A549 (cell line): Measurements from ENCODE around the gene NCOA1. TPM values are rescaled to one million over a fixed set of nuclear protein-coding genes. Genes with fewer than 3 reads are reported as not detected.

Experiments
- ATAC-seq, 2 experiments: fragments of 200-7000 bp in 1 of 2; fragments of >200 bp in 1 of 2; cut with Nextera tagmentation in 1 of 2; cut with Tn5 transposase in 1 of 2; 3 replicates each; pipeline versions ENCODE4 v1.8.0 to v1.9.1; 2018 to 2020; ENCODE audit warnings: mild to moderate bottlenecking in 1 of 2, moderate library complexity in 1 of 2
- CTCF ChIA-PET: fragments of 300-600 bp; sonication (Branson Sonifier 250); formaldehyde crosslinking; extraction: SDS; loops from one replicate; lab custom pipeline; 2021; ENCODE audit warnings: antibody characterized with exemption, inconsistent platforms; lab: Yijun Ruan, JAX
- POLR2A ChIA-PET: fragments of 350-600 bp; formaldehyde crosslinking; extraction: SDS; loops from one replicate; lab custom pipeline; 2021; ENCODE audit warnings: antibody characterized with exemption, inconsistent platforms; lab: Yijun Ruan, JAX
- DNase-seq, 2 experiments: peaks; one replicate each; pipeline versions ENCODE4 v3.0.0 to v3.0.0-alpha.2; 2011 to 2016; ENCODE audit warnings: low read depth in 1 of 2, low spot score in 1 of 2
- FAIRE-seq: peaks from 2 replicates; lab custom pipeline; 2011; peaks lifted over from hg19 to GRCh38; lab: Jason Lieb, UNC
- H3K27ac ChIP-seq, 2 experiments: fragments of >200 bp; sonication (Bioruptor Twin); formaldehyde crosslinking; 3 replicates each; pipeline ENCODE4 v1.5.1; 2016 to 2017
- H3K4me1 ChIP-seq: fragments of >200 bp; sonication (Bioruptor Twin); formaldehyde crosslinking; 3 replicates; pipeline ENCODE4 v1.6.1; 2016
- H3K4me2 ChIP-seq: fragments of >200 bp; sonication (Bioruptor Twin); formaldehyde crosslinking; 3 replicates; pipeline ENCODE4 v1.6.1; 2016
- H3K4me3 ChIP-seq: fragments of >200 bp; sonication (Bioruptor Twin); formaldehyde crosslinking; 3 replicates; pipeline ENCODE4 v1.5.1; 2016
- H3K9me3 ChIP-seq: fragments of >200 bp; sonication (Bioruptor Twin); formaldehyde crosslinking; 3 replicates; pipeline ENCODE4 v1.6.1; 2016
- CTCF ChIP-seq: fragments of >200 bp; sonication (Bioruptor Twin); formaldehyde crosslinking; IDR thresholded peaks from 3 replicates; pipeline ENCODE4 v1.5.1; 2016
- EHF ChIP-seq: fragments of 250-450 bp; sonication (Bioruptor Pico); IDR thresholded peaks from 2 replicates; pipeline ENCODE4 v1.5.0; 2020; ENCODE audit warnings: mild to moderate bottlenecking
- EHMT2 ChIP-seq: fragments of 200-600 bp; sonication (generic); IDR thresholded peaks from 2 replicates; pipeline ENCODE4 v1.6.1; 2016; ENCODE audit warnings: antibody characterized with exemption, low read depth, mild to moderate bottlenecking, moderate library complexity
- ELK1 ChIP-seq: fragments of 150-350 bp; IDR thresholded peaks from 2 replicates; pipeline ENCODE4 v1.6.1; 2014; ENCODE audit warnings: low read depth, mild to moderate bottlenecking, low read length
- FOSB ChIP-seq: fragments of 250-450 bp; sonication (Bioruptor Pico); IDR thresholded peaks from 2 replicates; pipeline ENCODE4 v1.5.0; 2020; ENCODE audit warnings: mild to moderate bottlenecking, moderate library complexity
- FOSL2 ChIP-seq, 2 experiments: fragments of 450-650 bp in 1 of 2; fragments of >200 bp in 1 of 2; sonication (Bioruptor Twin) in 1 of 2; formaldehyde crosslinking; IDR thresholded peaks; 2 replicates each; pipeline versions ENCODE4 v1.5.0 to v1.6.1; 2016 to 2020; ENCODE audit warnings: mild to moderate bottlenecking in 1 of 2, moderate library complexity in 1 of 2
- HDAC2 ChIP-seq: fragments of 200-600 bp; sonication (generic); IDR thresholded peaks from 2 replicates; pipeline ENCODE4 v1.6.1; 2016
- HMGXB4 ChIP-seq: fragments of 250-450 bp; sonication (Bioruptor Pico); IDR thresholded peaks from 2 replicates; pipeline ENCODE4 v1.5.0; 2021; ENCODE audit warnings: mild to moderate bottlenecking, moderate library complexity, borderline replicate concordance
- HOXB13 ChIP-seq: fragments of 250-450 bp; sonication (Bioruptor Pico); IDR thresholded peaks from 2 replicates; pipeline ENCODE4 v1.5.0; 2020; ENCODE audit warnings: low read depth, mild to moderate bottlenecking, moderate library complexity
- HOXB5 ChIP-seq: fragments of 250-450 bp; sonication (Bioruptor Pico); IDR thresholded peaks from 2 replicates; pipeline ENCODE4 v1.5.0; 2020; ENCODE audit warnings: mild to moderate bottlenecking, moderate library complexity
- JUN ChIP-seq, 2 experiments: fragments of >200 bp; sonication (Bioruptor Twin); formaldehyde crosslinking; IDR thresholded peaks; 2 replicates in 1 of 2; 3 replicates in 1 of 2; pipeline ENCODE4 v1.6.1; 2016 to 2017
- MAZ ChIP-seq: fragments of 150-350 bp; IDR thresholded peaks from 2 replicates; pipeline ENCODE4 v1.6.1; 2014; ENCODE audit warnings: antibody characterized with exemption, low read depth, low read length, borderline replicate concordance
- NFE2L2 ChIP-seq: fragments of 150-350 bp; conservative IDR thresholded peaks from 2 replicates; pipeline ENCODE4 v1.6.1; 2014; ENCODE audit warnings: low read length
- RCOR1 ChIP-seq: fragments of 150-350 bp; IDR thresholded peaks from 2 replicates; pipeline ENCODE4 v1.6.1; 2014; ENCODE audit warnings: antibody characterized with exemption, low read length, low read depth
- RFX5 ChIP-seq: fragments of 450-650 bp; IDR thresholded peaks from 2 replicates; pipeline ENCODE4 v1.7.1; 2014; ENCODE audit warnings: antibody characterized with exemption, mild to moderate bottlenecking, moderate library complexity
- RNF2 ChIP-seq: fragments of 200-600 bp; sonication (generic); IDR thresholded peaks from 2 replicates; pipeline ENCODE4 v1.6.1; 2016; ENCODE audit warnings: low read depth, mild to moderate bottlenecking, antibody characterized with exemption, moderate library complexity, borderline replicate concordance
- ZNF302 ChIP-seq: fragments of 250-450 bp; sonication (Bioruptor Pico); IDR thresholded peaks from 2 replicates; pipeline ENCODE4 v1.9.0; 2021; ENCODE audit warnings: inconsistent platforms, mild to moderate bottlenecking, moderate library complexity
- WGBS: methylation state at CpG from one replicate; pipeline ENCODE4 v1.1.6; 2017; ENCODE audit errors: missing lambda C conversion rate; 5-methylcytosine and 5-hydroxymethylcytosine counted together
- polyA plus RNA-seq, 4 experiments: library from polyadenylated mRNA; depleted of rRNA in 3 of 4; stranded (reverse); fragments of >200 nt; fragmentation: RNase III in 1 of 4; extraction: RNeasy Plus Mini Kit Qiagen cat#74134 plus additional on column Dnase treatment in 1 of 4; gene quantifications; 2 replicates in 3 of 4; 3 replicates in 1 of 4; pipeline ENCODE4 v1.2.3, GENCODE V29; 2011 to 2017

NCOA1 gene
- polyA plus RNA-seq, 2 of the 4 experiments (the other 2 are of a cell fraction), result 7.6 to 29.9 TPM

- DNase-seq, result no peak
- Histone ChIP-seq H3K4me2 (no peak overlapping the region), H3K4me3 (no peak overlapping the region), H3K4me1 (no peaks in the 10 kb centered on the region), H3K9me3 (no peaks in the 10 kb centered on the region), H3K27ac (no peak overlapping the region)
- no peak for FAIRE-seq
- whole genome bisulfite sequencing, result 83% methylated on average over 5 of the region's 5 CpGs
- ATAC-seq, result no peak
- TF ChIP-seq JUN (IDR thresholded peaks at IDR 0.05) (no peak), RFX5 (no peak), FOSB (CRISPR knock-in tag) (no peak), HDAC2 (no peak), FOSL2 (IDR thresholded peaks at IDR 0.05) (no peak), FOSL2 (CRISPR knock-in tag; IDR thresholded peaks at IDR 0.05) (no peak), EHMT2 (no peak)
- CTCF ChIA-PET, result no interaction called here
- POLR2A ChIA-PET, result no interaction called here
Observed at GRCh38 chr2:24474053-24474452, 17.0 kb upstream of the NCOA1 start.

GRCh38 chr2:24477229-24477628 is 13.8 kb upstream of the NCOA1 start:
- DNase-seq, result no peak
- Histone ChIP-seq H3K4me2 (no peak overlapping the region), H3K4me1 (no peaks in the 10 kb centered on the region), H3K27ac (no peak overlapping the region), H3K9me3 (no peaks in the 10 kb centered on the region), H3K4me3 (no peak overlapping the region)
- WGBS, result 52% methylated on average over 6 of the region's 6 CpGs
- no peak for FAIRE-seq
- peak in 1 of 2 experiments; percentile 27; a peak in 3 of 6 replicates for ATAC-seq
- ChIA-PET POLR2A (interaction anchor here (0.7 kb wide), 1 partner anchor 14 kb away, joined by 3 read pairs; no protein-coding TSS in a partner anchor), CTCF (interaction anchor here (0.7 kb wide), 1 partner anchor 995 kb away, joined by 3 read pairs; no protein-coding TSS in a partner anchor)
- TF ChIP-seq ZNF302 (CRISPR knock-in tag) (no peak), RCOR1 (no peak), FOSB (CRISPR knock-in tag) (no peak), HOXB5 (CRISPR knock-in tag) (no peak), FOSL2 (IDR thresholded peaks at IDR 0.05) (no peak), FOSL2 (CRISPR knock-in tag; IDR thresholded peaks at IDR 0.05) (no peak), ELK1 (no peak), HOXB13 (CRISPR knock-in tag) (no peak), MAZ (no peak), JUN (IDR thresholded peaks at IDR 0.05) (no peak)

GRCh38 chr2:24478243-24478642 is 12.8 kb upstream of the NCOA1 start:
- FAIRE-seq (no peak), ATAC-seq (peak in 1 of 2 experiments; percentile 39; a peak in 3 of 6 replicates), DNase-seq (no peak)
- CTCF ChIA-PET, result no interaction called here
- Histone ChIP-seq H3K27ac (no peak overlapping the region), H3K9me3 (no peaks in the 10 kb centered on the region), H3K4me1 (no peaks in the 10 kb centered on the region)
- 77% methylated on average over 3 of the region's 3 CpGs for WGBS
- no peak for TF ChIP-seq CTCF
- TF ChIP-seq RNF2, result no peak
- no peak for TF ChIP-seq NFE2L2
- no peak for TF ChIP-seq JUN (IDR thresholded peaks at IDR 0.05)
- no peak for TF ChIP-seq EHF (CRISPR knock-in tag)
- TF ChIP-seq HMGXB4 (CRISPR knock-in tag), result no peak
- no peak for TF ChIP-seq HOXB13 (CRISPR knock-in tag)
- TF ChIP-seq HDAC2, result no peak
- TF ChIP-seq RCOR1, result no peak
- TF ChIP-seq, all 56 proteins: peak for 0
- H3K4me3 ChIP-seq, result no peak overlapping the region
- POLR2A ChIA-PET, result no interaction called here
- H3K4me2 ChIP-seq, result no peak overlapping the region
